CD4-positive, alpha-beta T cell treated with Interleukin-4 for 4 hours (primary cell): ENCODE measurements around the gene TXNDC2.

ENCODE experiments used
- DNase-seq: peaks from one replicate; pipeline ENCODE4 v3.0.0-alpha.2; 2020

TXNDC2 gene

DNA sequence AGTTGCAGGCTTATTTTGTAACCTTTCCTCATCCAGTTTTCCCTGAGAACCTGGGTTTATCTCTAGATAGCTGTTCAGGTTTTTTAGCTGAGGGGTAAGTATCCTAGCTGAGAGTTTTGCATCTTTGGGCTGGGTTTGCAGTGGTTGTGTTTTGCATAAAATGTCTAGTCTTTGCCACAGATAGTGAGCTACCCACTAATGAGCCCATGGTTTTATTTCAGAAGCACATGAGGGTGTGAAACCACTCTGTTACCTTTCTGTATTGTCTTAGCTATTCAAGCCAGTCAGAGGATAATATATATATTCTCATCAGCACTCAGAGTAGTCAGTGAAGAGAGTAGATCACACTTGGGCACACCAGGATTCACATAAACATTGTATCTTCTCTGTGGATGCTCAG lies 24.6 kb upstream of the TXNDC2 start:
- no peak for DNase-seq

GRCh38 chr18:9861933-9862332 lies 23.8 kb upstream of the TXNDC2 start:
- DNase-seq = no peak

DNA sequence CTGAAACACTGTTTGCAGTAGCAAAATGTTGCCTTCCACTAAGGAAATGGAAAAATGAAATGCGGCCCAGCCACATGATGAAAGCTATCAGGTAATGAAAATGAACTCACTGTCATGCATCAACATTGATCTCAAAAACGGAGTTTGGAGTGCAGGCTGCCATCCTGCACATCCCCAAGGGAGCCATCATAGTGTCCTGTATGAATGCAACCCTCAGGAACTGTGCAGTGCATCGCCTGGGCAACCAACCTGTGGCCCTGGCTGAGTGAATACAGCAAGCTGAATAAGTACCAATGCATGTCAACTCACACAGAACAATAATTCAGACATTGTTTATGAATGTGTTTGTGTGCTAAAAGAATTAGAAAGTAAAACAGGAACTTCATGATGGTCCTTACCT lies 23.1 kb upstream of the TXNDC2 start:
- no peak for DNase-seq

DNA sequence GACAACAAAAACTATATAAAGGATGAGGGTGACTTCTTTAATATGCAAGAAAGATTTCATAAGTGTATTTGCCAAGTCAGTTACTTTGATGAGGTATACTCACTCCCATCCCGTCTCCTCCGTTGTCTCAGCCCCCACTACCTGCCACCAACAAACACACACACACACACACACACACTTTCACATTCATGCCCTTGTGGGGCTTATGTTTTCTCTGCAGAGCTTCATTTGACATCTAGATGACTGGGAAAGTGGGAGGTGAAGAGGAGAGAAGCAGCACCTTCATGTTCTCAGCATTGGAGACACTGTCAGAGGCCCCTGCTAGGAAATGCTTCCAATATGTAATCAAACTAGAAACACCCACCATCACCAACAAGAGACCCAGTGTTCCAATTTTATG lies 22.5 kb upstream of the TXNDC2 start:
- DNase-seq = no peak

DNA sequence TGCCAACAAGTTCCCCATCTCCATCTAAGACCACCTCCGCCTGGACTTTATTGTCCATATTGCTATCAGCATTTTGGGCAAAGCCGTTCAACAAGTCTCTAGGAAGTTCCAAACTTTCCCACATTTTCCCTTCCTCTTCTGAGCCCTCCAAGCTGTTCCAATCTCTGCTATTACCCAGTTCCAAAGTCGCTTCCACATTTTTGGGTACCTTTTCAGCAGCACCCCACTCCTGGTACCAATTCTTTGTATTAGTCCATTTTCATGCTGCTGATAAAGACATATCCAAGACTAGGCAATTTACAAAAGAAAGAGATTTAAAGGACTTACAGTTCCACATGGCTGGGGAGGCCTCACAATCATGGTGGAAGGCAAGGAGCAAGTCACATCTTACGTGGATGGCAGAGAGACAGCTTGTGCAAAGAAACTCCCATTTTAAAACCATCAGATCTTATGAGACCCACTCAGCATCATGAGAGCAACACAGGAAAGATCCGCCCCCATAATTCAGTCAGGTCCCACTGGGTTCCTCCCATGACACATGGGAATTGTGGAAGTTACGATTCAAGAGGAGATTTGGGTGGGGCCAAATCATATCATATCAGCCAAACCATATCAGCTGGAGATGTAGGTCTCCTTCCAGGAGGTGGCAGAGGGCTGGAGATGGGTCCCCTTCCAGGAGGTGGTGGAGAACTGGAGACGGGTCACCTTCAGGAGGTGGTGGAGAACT lies 19.8 kb upstream of the TXNDC2 start:
- DNase-seq = no peak

GRCh38 chr18:9866627-9867026 lies 19.1 kb upstream of the TXNDC2 start:
- no peak for DNase-seq

DNA sequence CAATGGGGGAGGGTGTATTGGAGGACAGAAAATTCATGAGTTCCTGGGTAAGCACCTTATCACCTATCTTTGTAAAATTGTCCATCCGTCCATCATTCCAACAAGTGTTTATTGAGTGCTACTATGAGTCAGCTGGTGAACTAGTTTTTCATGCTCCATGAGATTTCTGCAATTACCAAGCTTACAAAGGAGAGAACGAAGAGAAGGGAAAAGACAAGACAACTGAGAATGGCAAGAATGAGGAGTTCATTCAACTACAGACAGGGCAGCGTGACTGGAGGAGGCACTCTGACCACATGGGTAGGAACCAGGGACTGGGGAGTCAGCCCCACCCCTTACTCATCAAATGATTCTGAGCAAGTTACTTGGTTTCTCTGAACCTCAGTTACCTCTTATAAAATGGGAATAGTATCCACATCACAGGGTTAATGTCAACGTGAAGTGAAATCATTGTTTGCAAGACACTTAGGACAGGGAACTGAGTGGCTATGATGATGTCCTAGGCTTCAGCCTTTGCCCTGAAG lies 18.6 kb upstream of the TXNDC2 start:
- no peak for DNase-seq

DNA sequence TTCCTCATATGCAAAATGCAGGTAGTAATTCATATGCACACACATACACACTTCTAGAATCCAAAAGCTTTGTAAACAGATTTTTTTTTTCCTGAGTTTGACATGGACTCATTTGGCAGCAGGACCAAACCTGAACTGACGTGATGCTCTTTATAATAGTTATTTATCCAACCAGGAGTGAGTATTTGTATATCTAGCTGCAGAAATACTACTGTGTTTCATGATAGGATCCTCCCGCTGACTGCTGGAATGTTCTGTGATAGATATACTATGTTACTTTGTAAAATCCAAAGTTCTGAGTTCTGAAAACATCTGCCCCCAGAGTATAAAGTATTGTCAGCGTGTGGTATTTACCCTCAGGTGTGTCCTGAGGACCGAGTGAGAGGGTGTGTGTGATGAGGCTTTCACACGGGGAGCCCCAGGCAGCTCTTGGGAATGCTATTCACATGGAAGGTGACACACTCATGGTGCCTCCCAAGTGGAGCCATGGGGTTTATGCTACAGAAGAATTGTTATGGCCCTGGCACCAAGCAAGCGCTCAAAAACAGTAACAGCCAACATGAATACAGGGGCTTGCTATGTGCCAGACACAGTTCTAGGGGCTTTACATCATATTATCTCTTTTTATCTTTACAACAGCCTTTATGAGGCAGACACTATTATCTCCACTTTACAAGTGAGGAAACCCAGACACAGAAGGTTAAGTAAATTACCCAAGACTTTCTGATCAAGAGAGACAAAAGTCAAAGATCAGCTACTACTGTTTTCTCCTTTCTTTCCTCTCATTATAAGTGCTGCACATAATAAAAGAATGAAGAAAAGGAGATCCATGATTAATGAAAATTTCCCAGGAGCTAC lies 16.7 kb upstream of the TXNDC2 start:
- DNase-seq = no peak

GRCh38 chr18:9869715-9870430 lies 15.9 kb upstream of the TXNDC2 start:
- DNase-seq = no peak

- DNase-seq = no peak
Observed at GRCh38 chr18:9870431-9871008, 15.3 kb upstream of the TXNDC2 start.

DNA sequence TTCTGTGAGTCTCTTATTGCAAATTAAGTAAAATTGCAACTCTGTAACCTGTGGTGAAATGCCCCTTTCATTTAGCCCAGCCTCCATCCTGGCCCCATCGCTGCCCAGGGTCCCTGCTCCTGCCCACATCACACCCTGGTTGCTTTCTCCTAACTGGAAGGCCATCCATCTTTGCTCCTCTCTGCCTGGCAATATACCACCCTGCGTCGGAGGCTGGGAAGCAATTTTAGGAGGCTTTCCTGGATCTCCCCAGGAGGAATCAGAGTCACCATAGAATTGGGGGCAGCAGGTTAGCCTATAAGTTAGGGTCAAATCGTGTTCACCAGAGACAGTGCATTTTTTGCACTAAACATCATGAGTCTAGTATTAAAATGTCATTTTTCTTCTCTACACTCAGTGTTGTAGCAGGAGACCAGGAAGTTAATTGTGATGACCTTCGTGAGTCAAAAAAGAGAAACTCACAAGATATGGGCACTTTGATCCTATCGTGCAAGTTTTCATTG lies 14.5 kb upstream of the TXNDC2 start:
- no peak for DNase-seq

- no peak for DNase-seq
Observed at GRCh38 chr18:9872823-9873222, 12.9 kb upstream of the TXNDC2 start.

DNA sequence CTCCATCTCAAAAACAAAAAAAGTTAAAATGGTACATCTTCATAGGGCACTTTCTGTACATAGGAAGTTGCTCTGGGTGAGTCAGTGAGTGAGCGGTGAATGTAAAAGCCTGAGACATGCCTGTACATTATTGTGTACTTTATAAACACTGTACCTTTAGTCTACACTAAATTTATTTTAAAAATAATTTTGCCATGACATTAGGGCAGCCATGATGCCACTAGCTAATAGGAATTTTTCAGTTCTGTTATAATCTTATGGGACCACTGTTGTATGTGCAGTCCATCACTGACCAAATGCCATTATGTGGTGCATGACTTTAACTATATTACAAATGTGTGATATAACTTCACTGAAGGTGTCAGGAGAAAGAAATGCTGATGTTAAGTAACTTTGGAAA lies 11.0 kb upstream of the TXNDC2 start:
- no peak for DNase-seq

GRCh38 chr18:9876212-9876866 lies 9.4 kb upstream of the TXNDC2 start:
- DNase-seq = no peak

- DNase-seq = no peak
Observed at GRCh38 chr18:9876867-9877654, 8.7 kb upstream of the TXNDC2 start.

GRCh38 chr18:9877655-9878014 lies 8.1 kb upstream of the TXNDC2 start:
- DNase-seq = no peak

DNA sequence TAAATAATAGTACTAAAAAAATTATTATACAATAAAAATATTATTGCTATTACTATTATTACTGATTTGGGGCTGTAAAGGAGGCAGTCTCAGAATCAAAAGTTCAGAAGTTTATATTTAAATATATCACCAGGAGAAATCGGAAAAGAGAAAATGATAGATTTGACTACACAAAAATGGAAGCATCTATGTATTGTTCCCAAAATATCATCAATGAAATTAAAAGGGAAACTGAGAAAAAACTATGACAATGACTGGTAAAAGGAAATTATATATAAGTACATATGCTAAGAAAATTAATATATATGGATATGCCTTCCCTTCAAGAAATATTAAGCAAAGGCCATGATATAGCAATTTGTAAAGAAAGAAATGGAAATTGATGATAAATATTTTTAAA lies 7.7 kb upstream of the TXNDC2 start:
- no peak for DNase-seq

DNA sequence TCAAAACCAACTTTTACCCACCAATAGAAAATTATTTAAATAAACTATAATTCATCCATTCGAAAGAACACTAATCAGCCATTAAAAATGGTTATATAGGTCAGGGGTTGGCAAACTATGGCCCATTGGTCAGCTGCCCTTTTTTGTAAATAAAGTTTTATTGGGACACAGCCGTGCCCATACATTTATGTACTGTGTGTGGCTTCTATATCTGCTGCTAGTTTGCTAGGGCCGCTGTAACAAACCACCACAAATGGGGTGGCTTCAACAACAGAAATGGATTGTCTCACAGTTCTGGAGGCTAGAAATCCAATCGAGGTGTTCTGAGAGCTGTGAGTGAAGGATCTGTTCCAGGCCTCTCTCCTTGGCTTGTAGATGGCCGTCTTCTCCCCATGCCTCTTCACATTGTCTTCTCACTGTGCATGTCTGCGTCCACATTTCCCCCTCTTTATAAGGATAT lies 7.0 kb upstream of the TXNDC2 start:
- DNase-seq = no peak

- DNase-seq = no peak
Observed at GRCh38 chr18:9884090-9884489, 1.7 kb upstream of the TXNDC2 start.

DNA sequence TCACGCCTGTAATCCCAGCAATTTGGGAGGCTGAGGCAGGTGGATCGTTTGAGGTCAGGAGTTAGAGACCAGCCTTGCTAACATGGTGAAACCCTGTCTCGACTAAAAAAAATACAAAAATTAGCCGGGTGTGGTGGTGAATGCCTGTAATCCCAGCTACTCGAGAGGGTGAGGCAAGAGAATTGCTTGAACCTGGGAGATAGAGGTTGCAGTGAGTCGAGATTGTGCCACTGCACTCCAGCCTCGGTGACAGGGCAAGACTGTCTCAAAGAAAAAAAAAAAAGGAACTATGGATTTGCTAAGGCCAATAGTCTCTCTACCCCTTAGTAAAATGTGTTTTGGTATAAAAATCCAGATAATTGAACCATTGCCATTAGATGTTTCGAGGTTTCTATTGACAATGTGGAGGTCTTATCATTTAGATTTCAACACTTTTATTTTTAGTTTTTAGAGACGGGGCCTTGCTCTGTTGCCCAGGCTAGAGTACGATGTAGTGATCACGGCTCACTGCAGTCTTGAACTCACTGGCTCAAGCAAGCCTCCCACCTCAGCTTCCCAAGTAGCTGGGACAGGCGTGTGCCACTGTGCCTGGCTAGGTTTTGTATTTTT lies 1.1 kb upstream of the TXNDC2 start:
- DNase-seq = no peak

DNA sequence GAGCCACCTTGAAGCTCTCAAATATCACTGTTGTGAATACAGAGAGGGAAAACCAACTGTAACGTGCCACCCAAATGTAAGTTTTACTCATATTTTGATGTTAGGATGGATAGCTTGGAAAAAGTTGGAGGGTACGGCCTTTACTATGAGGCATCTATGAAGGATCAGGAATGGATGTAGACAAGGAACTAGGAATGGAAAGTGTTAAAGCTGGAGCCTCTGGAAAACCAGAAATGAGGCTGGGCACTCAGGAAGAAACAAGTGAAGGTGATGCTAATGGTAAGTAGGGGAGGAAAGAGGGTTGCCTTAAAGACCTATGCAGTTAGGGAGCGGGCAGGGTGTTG lies 204 bp downstream of the TXNDC2 start:
- DNase-seq = no peak
